LoVo (cell line): ENCODE data around the gene NPC2.
A peak's percentile ranks its signal among the peaks of the same experiment; 100 is the strongest.

Source experiments
- DNase-seq: peaks from one replicate; pipeline ENCODE4 v3.0.0-alpha.2; 2016; ENCODE audit warnings: low spot score

The NPC2 gene

GRCh38 chr14:74503291-74503937 is 10.3 kb upstream of the NPC2 start:
- no peak for DNase-seq

GRCh38 chr14:74502236-74503019 is 9.3 kb upstream of the NPC2 start:
- no peak for DNase-seq

DNA sequence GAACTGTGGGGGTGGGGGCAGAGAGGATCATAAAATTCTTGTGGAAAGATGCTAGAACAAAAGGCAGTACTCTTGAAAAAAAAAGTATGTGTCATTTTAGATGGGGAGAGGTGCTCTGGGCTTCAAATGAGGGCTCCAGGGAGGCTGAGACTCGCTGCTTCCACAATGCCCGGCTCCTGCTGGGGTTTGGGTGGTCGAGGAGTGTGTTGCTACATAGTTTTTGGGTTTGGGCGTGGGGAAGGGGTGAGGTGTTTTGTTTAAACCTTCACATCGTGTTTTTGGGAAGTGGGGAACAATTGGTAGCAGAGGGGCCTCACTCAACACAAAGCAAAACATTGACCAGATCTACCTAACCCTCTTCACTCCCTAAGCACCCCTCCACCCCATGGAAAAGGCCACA is 8.6 kb upstream of the NPC2 start:
- no peak for DNase-seq

GRCh38 chr14:74501135-74501614 is 8.1 kb upstream of the NPC2 start:
- DNase-seq, result no peak

GRCh38 chr14:74500417-74501134 is 7.5 kb upstream of the NPC2 start:
- DNase-seq, result no peak

- no peak for DNase-seq
These were observed 2.3 kb upstream of the NPC2 start for GRCh38 chr14:74495356-74495755.

- DNase-seq, result peak; percentile 99
These were observed 497 bp upstream of the NPC2 start, which contains the start of gene ISCA2 for GRCh38 chr14:74493343-74494261. TSS of gene ISCA2 (plus strand) at chr14:74493765. CDS start at chr14:74493775, 10 bp downstream.

DNA sequence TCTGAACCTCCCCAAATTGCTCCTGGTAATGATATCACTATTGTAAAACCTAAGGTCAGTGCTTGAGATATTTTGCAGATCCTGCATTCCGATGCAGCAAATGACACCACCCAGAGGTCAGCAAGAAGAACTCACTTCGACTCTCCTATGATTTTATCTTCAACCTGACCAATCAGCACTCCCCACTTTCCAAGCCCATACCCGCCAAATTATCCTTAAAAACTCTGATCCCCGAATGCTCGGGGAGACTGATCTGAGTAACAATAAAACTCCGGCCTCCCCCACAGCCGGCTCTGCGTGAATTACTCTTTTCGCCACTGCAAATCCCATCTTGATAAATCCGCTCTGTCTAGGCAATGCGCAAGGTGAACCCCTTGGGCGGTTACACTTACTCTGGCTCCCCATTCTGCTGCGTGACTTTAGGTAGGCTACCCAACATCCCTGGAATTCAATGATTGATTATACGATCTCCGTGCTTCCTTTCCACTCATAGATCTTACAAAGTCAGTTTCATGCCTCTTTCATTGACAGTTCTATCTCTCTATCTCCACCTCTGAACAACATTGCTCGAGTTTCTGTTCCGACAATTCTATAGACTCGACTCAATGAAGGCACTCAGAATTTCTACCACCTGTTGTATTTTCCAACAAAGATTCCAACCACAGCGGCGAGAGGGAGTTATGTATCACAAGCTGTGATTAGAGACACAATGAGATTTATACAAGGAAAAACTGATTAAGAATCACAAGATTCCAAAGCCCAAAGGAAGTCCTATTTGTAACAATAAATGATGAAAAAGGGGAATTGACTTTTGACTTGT is 939 bp downstream of the NPC2 start:
- peak; percentile 16 for DNase-seq

DNA sequence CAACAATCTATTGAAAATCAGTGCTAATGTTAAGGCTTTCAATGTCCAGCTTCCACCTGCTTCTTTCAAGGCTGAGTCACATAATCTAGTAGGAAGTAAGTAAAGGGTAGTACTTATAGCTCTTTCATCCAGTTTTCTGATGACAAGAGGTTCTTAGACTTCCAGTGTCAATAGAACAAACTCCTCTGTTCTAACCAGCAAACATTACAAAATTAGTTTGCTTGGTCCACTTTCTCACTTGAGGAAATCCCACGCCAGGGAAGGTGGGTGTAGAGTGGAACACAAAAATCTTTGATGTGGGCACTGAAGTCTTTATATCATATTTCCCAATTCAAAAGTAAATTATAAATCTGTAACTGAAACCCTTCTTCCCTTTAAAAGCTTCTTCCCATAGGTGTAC is 2.6 kb downstream of the NPC2 start:
- no peak for DNase-seq

DNA sequence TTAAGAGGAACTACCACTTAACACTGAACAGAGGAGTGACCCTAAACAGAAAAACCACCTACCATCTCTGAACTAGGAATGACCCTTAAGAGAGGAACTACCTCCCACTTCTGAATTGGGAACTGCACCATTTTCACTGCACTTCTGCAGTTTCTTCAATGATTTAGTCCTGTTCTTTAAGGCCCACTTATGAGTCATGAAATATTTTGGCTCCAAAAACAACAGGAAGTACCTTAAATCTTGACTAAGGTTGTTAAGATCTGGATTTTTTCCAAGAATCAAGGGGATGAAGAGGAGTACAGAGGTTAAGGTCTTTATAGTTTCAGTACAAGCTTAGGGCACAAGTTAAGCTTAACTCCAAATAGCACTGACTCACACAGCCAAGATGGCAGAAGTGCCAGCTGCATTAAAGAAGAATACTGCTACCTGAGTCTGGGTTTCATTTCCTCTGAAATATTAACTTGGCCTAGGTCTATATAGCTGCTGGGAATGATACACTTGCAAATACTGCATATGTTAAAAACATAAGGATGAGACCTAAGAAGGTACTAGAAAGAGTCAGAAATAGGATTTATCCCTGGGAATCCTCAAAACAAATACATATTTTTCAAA is 4.2 kb downstream of the NPC2 start:
- DNase-seq, result peak; percentile 57

- no peak for DNase-seq
These were observed 6.9 kb downstream of the NPC2 start for GRCh38 chr14:74486164-74486563.

- DNase-seq, result no peak
These were observed 9.8 kb downstream of the NPC2 start for GRCh38 chr14:74483321-74483720.

DNA sequence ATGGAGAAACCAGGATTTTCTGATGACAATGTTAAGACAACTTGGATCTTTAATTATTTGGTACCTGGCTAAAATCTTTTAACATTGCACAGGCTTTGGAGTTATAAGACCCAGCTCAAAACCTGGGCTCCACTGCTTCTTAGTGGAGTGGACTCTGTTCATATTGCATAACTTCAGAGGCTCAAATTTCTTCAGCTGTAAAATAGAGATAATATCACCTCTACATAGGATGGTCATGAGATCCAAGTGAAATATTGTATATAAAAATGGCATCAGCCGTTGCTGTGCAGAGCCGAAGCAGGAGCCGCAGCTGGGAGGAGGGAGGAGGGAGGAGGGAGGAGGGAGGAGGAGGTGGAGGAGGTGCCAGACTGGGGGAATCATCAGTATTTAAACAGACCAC is 10.5 kb downstream of the NPC2 start:
- DNase-seq, result no peak

- DNase-seq, result no peak
These were observed 13.1 kb downstream of the NPC2 start for GRCh38 chr14:74480046-74480445.

DNA sequence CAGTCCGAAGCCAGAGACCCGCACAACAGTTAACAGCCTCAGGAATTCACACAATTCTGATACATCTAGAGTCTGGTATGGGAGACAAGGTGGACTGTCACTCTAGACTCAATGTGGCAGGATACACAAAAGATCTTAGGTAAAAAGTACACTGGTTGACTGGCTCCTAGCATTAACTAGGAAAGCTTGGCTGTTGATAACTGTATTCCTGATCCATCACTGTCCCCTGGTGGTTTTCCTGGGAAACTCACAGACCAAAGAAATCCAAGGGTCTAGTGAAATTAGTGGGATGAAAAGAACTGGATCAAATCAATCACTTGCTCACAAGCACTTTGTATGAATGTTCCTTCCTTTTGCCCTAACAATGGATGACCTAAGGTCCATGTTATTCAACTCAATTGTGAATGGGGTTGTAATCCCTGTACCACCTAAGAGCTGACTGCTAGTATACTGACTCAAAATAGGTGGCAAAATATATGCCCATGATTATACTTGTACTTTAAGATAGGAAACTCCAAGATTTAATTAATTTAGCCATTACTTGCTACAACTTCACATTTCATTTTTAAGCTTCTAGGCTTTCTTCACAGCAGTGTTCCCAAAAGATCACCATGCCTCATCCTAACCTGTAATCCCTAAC is 14.0 kb downstream of the NPC2 start:
- peak; percentile 9 for DNase-seq

DNA sequence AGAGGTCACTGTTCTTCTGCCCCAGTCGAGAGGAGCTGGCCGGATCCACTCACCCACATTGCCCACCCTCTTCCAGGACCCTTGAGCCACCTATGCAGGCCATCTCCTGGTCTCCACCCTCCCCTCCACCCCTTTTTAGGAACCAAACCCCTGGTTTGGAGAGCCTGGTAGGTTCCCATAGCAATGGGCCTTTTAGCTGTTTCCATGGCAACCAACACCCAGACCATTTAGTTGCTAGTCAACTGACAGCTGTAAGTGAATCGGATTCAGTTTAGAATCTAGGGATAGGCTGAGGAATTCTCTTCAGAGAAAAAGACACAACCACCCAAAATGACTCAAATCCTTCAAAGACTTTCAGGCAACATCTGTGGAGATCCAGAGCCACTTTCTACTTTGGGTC is 16.5 kb downstream of the NPC2 start:
- no peak for DNase-seq

DNA sequence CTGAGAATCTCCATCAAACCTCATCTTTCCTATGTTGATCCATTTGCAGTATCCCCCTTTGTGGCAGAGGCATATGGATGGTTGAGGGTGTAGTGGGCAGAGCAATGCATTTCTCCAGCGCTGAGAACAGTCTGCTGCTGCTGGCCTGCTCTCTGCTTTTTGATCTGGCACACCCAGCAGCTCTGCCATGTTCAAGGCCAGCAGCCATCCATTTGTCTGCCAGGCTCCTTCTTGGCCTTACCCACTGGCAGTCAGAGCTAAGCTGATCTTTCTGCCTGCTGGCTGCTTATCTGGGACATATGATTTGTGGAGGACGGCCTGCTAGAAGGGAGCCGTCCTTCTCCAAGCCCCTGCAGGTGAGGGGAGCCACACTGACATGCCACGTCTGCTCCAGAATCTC is 17.0 kb downstream of the NPC2 start:
- DNase-seq, result no peak

DNA sequence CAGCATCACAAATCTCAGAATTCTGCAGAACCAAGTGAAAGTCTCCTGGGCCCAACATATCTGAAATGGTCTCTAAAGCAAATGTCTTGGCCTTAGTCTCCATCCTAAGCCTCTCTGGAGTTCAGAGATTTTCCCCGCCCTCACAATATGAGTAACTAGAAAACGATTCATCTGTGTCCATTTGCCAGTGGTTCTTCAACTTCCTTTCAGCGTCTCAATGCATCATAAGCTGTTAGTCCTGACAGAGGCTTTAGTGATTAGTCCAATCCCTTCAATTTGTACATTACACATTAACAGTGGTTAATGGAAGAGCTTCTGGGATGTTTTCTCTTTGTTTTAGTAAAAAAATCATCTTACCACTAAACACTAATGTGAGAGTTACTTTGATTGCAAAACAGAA is 17.4 kb downstream of the NPC2 start:
- no peak for DNase-seq

DNA sequence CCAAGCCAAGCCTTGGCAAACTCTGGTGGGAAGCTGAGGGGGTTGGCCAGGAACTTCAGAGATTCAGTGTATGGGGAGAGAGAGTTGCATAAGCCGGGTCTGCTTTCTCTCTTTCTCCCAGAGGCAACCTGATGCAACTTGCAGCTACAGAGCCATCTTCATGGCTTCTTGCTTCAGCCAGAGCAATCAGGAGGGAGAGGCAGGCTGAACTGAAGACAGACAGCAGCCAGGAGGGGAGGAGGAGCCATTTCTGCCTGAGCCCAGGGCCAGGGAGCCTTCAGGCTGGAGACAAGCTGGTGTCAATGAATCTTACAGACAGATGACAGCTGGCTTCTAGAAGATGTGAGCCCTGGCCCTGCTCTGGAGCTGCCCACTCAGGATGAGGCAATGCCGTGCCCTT is 18.7 kb downstream of the NPC2 start:
- no peak for DNase-seq

GRCh38 chr14:74472601-74473000 is 20.5 kb downstream of the NPC2 start:
- no peak for DNase-seq
